Ovary (tissue), 9 donors: ENCODE measurements around the gene NNMT. TPM values are rescaled to one million over a fixed set of nuclear protein-coding genes. Genes with fewer than 3 reads are reported as not detected.

Experiments used
- DNase-seq, 5 donors: peaks; one replicate each; pipeline ENCODE4 v3.0.0-alpha.2; 2019 to 2020
- H3K27ac ChIP-seq, 2 donors: fragments of 200-600 bp; one replicate each; pipeline versions ENCODE4 v1.5.1 to v1.8.0; 2019 to 2022
- H3K27me3 ChIP-seq: fragments of 200-600 bp; one replicate; pipeline ENCODE4 v1.8.0; 2022
- H3K36me3 ChIP-seq: fragments of 200-600 bp; sonication (generic); one replicate; pipeline ENCODE4 v1.5.1; 2019
- H3K4me1 ChIP-seq: one replicate; pipeline ENCODE4 v1.8.1; 2013; ENCODE audit warnings: mild to moderate bottlenecking, moderate library complexity; ENCODE audit not compliant: insufficient read depth
- H3K4me3 ChIP-seq: fragments of 200-600 bp; sonication (generic); one replicate; pipeline ENCODE4 v1.5.1; 2017
- H3K9me3 ChIP-seq, 2 donors: fragments of 200-600 bp in 1 of 2; sonication (generic) in 1 of 2; one replicate each; pipeline versions ENCODE4 v1.5.1 to v1.8.1; 2013 to 2019; ENCODE audit warnings: mild to moderate bottlenecking in 1 of 2, moderate library complexity in 1 of 2
- CTCF ChIP-seq, 3 donors: fragments of 450-650 bp in 2 of 3; fragments of 200-600 bp in 1 of 3; IDR thresholded peaks; one replicate each; pipeline versions ENCODE4 v1.5.1 to v1.8.0; 2016 to 2022; ENCODE audit warnings: antibody characterized with exemption in 3 of 3, mild to moderate bottlenecking in 1 of 3
- EP300 ChIP-seq: sonication (generic); formaldehyde crosslinking; IDR thresholded peaks from one replicate; pipeline ENCODE4 v1.6.1; 2017; ENCODE audit warnings: antibody characterized with exemption
- POLR2A ChIP-seq: fragments of 450-650 bp; IDR thresholded peaks from one replicate; pipeline ENCODE4 v1.6.1; 2017; ENCODE audit warnings: antibody characterized with exemption, mild to moderate bottlenecking, moderate library complexity
- WGBS, 3 donors: extraction: QIAGEN DNeasy Blood & Tissue Kit in 1 of 3; methylation state at CpG; one replicate each; pipeline versions ENCODE4 v1.1.5 to v1.1.7; 2013 to 2017; 5-methylcytosine and 5-hydroxymethylcytosine counted together
- intact Hi-C, 4 donors: fragments of 100-400 bp; cut with DNase I; formaldehyde crosslinking; loops; one replicate each; pipeline versions ENCODE4 v1.11.0 to v1.15.1; 2022 to 2023
- polyA plus RNA-seq, 2 donors: library from polyadenylated mRNA; stranded (reverse); fragments of 200-250 nt in 1 of 2; fragments of 350-450 nt in 1 of 2; fragmentation: Illumina TruSeq in 1 of 2; extraction: RNeasy Lipid Tissue Mini Kit (QIAGEN cat#74804) in 1 of 2; gene quantifications; one replicate each; pipeline ENCODE4 v1.2.3, GENCODE V29; 2013 to 2014
- total RNA-seq, 7 donors: library from RNA; depleted of rRNA in 2 of 7; stranded (reverse); fragments of >200 nt in 2 of 7; fragmentation: NEBNext Ultra II Directional in 3 of 7; extraction: Animal tissue kit (Norgen Biotek cat#: 25700) in 3 of 7; gene quantifications; one replicate each; pipeline versions ENCODE4 v1.1.0 to v1.2.4, GENCODE V29; 2016 to 2023
- donor health status: DM: no; HTN: no; CAD: no; lungs with moderate emphysema.
- donor health status: DM: no; HTN: no; CAD: no.
- donor health status: Bipolar disorder and iron deficiency.
- donor health status: DM: yes; HTN: yes; CAD: no.
- donor health status: DM: no; HTN: no; CAD: no.
- donor health status: DM: yes; HTN: yes; CAD: no.

The NNMT gene
- total and polyA plus RNA-seq, 9 donors, result 9.5 to 295 (median 129) TPM

GRCh38 chr11:114250993-114251814 lies 45.0 kb upstream of the NNMT start:
- whole genome bisulfite sequencing, 3 donors, result 57 to 67% (median 58%) methylated on average over 14 of the region's 14 CpGs
- intact Hi-C loops, result loop anchor here in 2 of 4 donors (10.0 kb wide), 2 partner anchors 56 to 76 kb away; no protein-coding TSS in a partner anchor
- H3K27ac ChIP-seq, result peak overlapping the region; percentile 39 to 78
- H3K27me3 ChIP-seq, result no peaks in the 10 kb centered on the region
- H3K4me1 ChIP-seq, result peaks cover 12% of the 10 kb centered on the region
- peak; percentile 71 to 87 (median 79) for DNase-seq
- peak in 1 of 3 donors; percentile 10 for TF ChIP-seq CTCF (IDR thresholded peaks at IDR 0.05)
- TF ChIP-seq POLR2A, result no peak
- TF ChIP-seq EP300, result no peak
- no peaks in the 10 kb centered on the region for H3K36me3 ChIP-seq
- no peak overlapping the region for H3K4me3 ChIP-seq
- no peaks in the 10 kb centered on the region for H3K9me3 ChIP-seq

GRCh38 chr11:114251815-114252337 lies 44.3 kb upstream of the NNMT start:
- intact Hi-C loops, result loop anchor here in 2 of 4 donors (10.0 kb wide), 2 partner anchors 57 to 77 kb away; no protein-coding TSS in a partner anchor
- Histone ChIP-seq H3K36me3 (no peaks in the 10 kb centered on the region), H3K27me3 (no peaks in the 10 kb centered on the region), H3K9me3 (no peaks in the 10 kb centered on the region), H3K27ac (peak overlapping the region in 1 of 2 donors; percentile 39), H3K4me1 (peaks cover 14% of the 10 kb centered on the region), H3K4me3 (no peak overlapping the region)
- WGBS, 3 donors, result 42 to 55% (median 43%) methylated on average over 9 of the region's 9 CpGs
- TF ChIP-seq EP300 (no peak), CTCF (IDR thresholded peaks at IDR 0.05) (no peak), POLR2A (no peak)
- peak in 4 of 5 donors; percentile 37 to 74 (median 62) for DNase-seq

- no peaks in the 10 kb centered on the region for H3K9me3 ChIP-seq
- no peak for TF ChIP-seq EP300
- H3K36me3 ChIP-seq, result no peaks in the 10 kb centered on the region
- 74 to 87% (median 84%) methylated on average over 9 of the region's 9 CpGs for WGBS, 3 donors
- H3K4me1 ChIP-seq, result peaks cover 15% of the 10 kb centered on the region
- no peak overlapping the region for H3K4me3 ChIP-seq
- intact Hi-C loops, result loop anchor here in 2 of 4 donors (10.0 kb wide), 2 partner anchors 58 to 78 kb away; no protein-coding TSS in a partner anchor
- H3K27me3 ChIP-seq, result no peaks in the 10 kb centered on the region
- peak overlapping the region in 1 of 2 donors; percentile 39 for H3K27ac ChIP-seq
- DNase-seq, result no peak
Measured at GRCh38 chr11:114252767-114253166, 43.4 kb upstream of the NNMT start.

GRCh38 chr11:114253771-114254170 lies 42.4 kb upstream of the NNMT start:
- peak overlapping the region in 1 of 2 donors; percentile 48 for H3K27ac ChIP-seq
- H3K4me1 ChIP-seq, result peaks cover 20% of the 10 kb centered on the region
- H3K36me3 ChIP-seq, result no peaks in the 10 kb centered on the region
- intact Hi-C loops, result loop anchor here in 2 of 4 donors (10.0 kb wide), 2 partner anchors 59 to 79 kb away; no protein-coding TSS in a partner anchor
- 78 to 86% (median 79%) methylated on average over 2 of the region's 2 CpGs for WGBS, 3 donors
- no peak for DNase-seq
- no peak for TF ChIP-seq CTCF (IDR thresholded peaks at IDR 0.05)
- no peak for TF ChIP-seq EP300
- TF ChIP-seq POLR2A, result no peak
- H3K4me3 ChIP-seq, result no peak overlapping the region
- no peaks in the 10 kb centered on the region for H3K27me3 ChIP-seq
- no peaks in the 10 kb centered on the region for H3K9me3 ChIP-seq
